Measurements from ENCODE around the gene KLF4.

DNA sequence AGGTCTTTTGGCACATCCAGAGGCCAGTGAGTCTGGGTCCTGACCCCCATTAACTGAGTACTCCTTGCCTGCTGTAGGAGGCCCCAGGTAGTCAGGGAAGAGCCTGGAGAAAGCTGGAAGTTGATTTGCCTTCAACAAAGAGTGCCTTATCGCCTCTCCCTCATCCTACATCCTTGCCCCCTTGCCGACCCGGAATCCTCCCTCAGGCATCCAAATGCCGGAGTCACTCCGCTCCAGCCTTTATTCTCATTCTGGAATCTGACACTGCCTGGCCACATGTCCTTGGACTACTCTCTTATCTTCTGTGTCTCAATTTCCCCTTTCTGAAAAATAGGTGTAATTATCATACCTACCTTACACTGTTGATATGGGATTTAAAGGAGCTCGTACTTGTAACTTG is 39.1 kb upstream of the KLF4 start:
- TF ChIP-seq, protein P1, sequence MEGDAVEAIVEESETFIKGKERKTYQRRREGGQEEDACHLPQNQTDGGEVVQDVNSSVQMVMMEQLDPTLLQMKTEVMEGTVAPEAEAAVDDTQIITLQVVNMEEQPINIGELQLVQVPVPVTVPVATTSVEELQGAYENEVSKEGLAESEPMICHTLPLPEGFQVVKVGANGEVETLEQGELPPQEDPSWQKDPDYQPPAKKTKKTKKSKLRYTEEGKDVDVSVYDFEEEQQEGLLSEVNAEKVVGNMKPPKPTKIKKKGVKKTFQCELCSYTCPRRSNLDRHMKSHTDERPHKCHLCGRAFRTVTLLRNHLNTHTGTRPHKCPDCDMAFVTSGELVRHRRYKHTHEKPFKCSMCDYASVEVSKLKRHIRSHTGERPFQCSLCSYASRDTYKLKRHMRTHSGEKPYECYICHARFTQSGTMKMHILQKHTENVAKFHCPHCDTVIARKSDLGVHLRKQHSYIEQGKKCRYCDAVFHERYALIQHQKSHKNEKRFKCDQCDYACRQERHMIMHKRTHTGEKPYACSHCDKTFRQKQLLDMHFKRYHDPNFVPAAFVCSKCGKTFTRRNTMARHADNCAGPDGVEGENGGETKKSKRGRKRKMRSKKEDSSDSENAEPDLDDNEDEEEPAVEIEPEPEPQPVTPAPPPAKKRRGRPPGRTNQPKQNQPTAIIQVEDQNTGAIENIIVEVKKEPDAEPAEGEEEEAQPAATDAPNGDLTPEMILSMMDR (conservative IDR thresholded peaks at IDR 0.05; ENCODE audit: low read length): no peak
- no peak for TF ChIP-seq EZH2phosphoT487 (IDR thresholded peaks at IDR 0.05; ENCODE audit: borderline replicate concordance, low read depth, low read length)
